ENCODE measurements around the gene TRIP6.

Gene TRIP6

DNA sequence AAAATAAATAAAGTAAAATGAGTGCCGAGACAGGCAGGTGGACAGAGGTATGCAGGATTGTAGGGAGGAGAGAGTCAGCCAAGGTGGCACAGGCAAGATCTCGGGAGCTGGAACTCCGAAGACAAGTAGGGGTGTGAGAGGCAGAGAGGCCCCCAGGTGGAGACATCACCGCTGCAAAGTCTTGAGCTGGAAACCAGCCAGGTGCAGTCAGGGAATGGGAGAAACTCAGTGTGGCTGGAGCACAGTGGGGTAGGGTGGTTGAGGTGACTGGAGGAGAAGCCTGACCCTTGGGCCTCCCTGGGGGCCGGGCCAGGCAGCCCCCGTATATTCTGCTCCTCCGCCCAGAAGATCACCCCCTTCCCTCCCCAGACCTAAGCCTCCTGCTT is 44.1 kb upstream of the TRIP6 start:
- TF ChIP-seq, protein P1, sequence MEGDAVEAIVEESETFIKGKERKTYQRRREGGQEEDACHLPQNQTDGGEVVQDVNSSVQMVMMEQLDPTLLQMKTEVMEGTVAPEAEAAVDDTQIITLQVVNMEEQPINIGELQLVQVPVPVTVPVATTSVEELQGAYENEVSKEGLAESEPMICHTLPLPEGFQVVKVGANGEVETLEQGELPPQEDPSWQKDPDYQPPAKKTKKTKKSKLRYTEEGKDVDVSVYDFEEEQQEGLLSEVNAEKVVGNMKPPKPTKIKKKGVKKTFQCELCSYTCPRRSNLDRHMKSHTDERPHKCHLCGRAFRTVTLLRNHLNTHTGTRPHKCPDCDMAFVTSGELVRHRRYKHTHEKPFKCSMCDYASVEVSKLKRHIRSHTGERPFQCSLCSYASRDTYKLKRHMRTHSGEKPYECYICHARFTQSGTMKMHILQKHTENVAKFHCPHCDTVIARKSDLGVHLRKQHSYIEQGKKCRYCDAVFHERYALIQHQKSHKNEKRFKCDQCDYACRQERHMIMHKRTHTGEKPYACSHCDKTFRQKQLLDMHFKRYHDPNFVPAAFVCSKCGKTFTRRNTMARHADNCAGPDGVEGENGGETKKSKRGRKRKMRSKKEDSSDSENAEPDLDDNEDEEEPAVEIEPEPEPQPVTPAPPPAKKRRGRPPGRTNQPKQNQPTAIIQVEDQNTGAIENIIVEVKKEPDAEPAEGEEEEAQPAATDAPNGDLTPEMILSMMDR (IDR thresholded peaks at IDR 0.05; ENCODE audit: insufficient read depth, low read length, missing control alignments) = no peak
- no peak for DNase-seq (ENCODE audit: low read depth, low spot score)
- no peak overlapping the region for H3K4me3 ChIP-seq (ENCODE audit: low read depth, low read length)
- CTCF ChIA-PET = interaction anchor here (1.1 to 7.3 kb wide), 4 partner anchors 8 to 131 kb away, joined by 3 to 53 read pairs (median 6); partner anchors contain the start of gene SLC12A9
- POLR2A ChIA-PET = no interaction called here

DNA sequence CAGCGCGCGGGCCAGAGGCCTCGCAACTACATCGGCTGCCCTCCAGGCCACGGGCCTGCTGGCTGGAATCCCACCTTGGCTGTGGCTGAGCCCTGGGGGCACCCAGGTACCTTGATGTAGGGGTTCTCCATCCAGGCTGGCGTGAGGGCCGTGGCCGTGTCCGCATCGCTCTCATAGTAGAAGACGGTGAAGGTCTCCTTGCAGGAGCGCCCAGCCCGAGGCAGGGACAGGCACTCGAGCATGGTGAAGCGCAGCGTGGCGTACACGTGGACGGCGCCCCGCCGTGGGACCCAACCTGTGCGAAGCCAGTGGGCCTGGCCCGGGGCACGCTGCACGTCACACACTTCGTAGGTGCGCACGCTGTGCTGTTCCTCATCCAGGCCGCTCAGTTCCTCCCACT is 43.7 kb upstream of the TRIP6 start:
- no peak overlapping the region for H3K4me3 ChIP-seq (ENCODE audit: low read depth, low read length)
- no peak for DNase-seq (ENCODE audit: low read depth, low spot score)
- ChIA-PET POLR2A (no interaction called here), CTCF (interaction anchor here (0.8 to 7.3 kb wide), 5 partner anchors 8 to 131 kb away, joined by 3 to 53 read pairs (median 3); partner anchors contain the start of gene SLC12A9)
- TF ChIP-seq, protein P1 (IDR thresholded peaks at IDR 0.05; ENCODE audit: insufficient read depth, low read length, missing control alignments) = no peak

DNA sequence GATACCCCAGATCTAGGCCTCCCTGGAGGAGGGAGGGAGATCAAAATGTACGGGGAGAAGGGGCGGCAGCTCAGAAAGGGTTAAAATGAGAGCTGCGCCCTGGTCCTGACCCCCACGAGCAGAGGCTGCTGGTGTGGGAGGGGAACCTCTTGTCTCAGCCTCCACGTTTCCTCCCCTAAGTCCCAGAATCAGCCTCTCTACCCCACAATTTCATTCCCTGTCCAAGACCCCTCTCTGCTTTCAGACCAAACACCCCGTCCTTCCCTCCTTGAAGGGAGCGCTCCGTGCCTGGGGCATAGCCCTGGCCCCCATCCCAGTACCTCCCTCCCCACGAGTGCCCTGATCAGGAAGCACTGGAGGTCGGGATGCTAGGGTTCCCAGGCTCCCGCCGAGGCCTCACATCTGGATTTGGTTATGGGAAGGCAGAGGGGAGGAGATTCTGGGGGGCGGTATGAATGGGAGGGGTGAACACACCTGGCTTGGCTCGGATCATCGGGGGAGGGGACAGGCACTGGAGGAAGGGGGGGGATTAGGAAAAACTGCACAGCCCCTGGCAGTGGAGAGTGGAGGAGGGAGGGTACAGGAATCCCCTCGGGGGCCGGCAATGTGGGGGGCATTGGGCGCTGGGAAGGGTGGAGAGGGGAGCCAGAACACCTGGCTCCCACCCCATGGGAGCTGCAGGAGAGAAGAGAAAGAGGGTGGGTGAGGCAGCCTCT is 42.5 kb upstream of the TRIP6 start:
- TF ChIP-seq, protein P1 (IDR thresholded peaks at IDR 0.05; ENCODE audit: insufficient read depth, low read length, missing control alignments) = no peak
- H3K4me3 ChIP-seq (ENCODE audit: low read depth, low read length) = peak overlapping the region; percentile 74
- ChIA-PET POLR2A (interaction anchor here (0.5 kb wide), 1 partner anchor 119 kb away, joined by 3 read pairs; the partner anchor contains the start of gene POP7), CTCF (interaction anchor here (0.6 to 7.3 kb wide), 4 partner anchors 8 to 120 kb away, joined by 3 to 53 read pairs (median 28); partner anchors contain the start of genes POP7 and SLC12A9)
- no peak for DNase-seq (ENCODE audit: low read depth, low spot score)

DNA sequence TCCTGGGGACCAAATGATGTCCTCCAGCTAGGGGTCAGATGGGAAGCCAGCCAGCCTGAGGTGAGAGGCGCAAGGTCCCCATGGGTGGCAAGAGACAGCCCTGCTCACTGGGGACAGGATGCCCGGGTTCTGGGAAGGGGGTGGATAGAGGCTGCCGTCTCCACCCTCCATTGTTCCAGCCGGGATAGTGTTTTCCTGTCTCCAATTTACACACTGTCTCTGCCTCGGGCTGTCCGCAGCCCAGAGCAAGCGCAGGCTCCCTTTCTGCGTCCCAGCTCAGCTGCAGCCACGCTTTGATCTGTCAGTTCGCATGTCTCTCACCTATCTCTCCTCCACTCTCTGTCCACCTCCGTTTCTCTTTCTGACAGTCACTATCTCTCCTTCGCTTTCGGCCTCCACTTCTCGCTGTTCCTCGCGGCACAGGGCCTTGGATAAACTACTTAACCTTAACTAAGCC is 41.9 kb upstream of the TRIP6 start:
- DNase-seq (ENCODE audit: low read depth, low spot score) = no peak
- TF ChIP-seq, protein P1 (IDR thresholded peaks at IDR 0.05; ENCODE audit: insufficient read depth, low read length, missing control alignments) = no peak
- POLR2A ChIA-PET = interaction anchor here (0.5 kb wide), 1 partner anchor 119 kb away, joined by 3 read pairs; the partner anchor contains the start of gene POP7
- CTCF ChIA-PET = interaction anchor here (0.7 to 7.3 kb wide), 7 partner anchors 9 to 120 kb away, joined by 3 to 53 read pairs (median 5); partner anchors contain the start of genes POP7 and SLC12A9
- peak overlapping the region; percentile 74 for H3K4me3 ChIP-seq (ENCODE audit: low read depth, low read length)

- TF ChIP-seq, protein P1 (IDR thresholded peaks at IDR 0.05; ENCODE audit: insufficient read depth, low read length, missing control alignments) = peak; percentile 43
- POLR2A ChIA-PET = no interaction called here
- CTCF ChIA-PET = interaction anchor here (0.7 to 7.3 kb wide), 8 partner anchors 10 to 121 kb away, joined by 3 to 53 read pairs (median 5); partner anchors contain the start of genes POP7 and SLC12A9
- H3K4me3 ChIP-seq (ENCODE audit: low read depth, low read length) = peak overlapping the region; percentile 74
- DNase-seq (ENCODE audit: low read depth, low spot score) = no peak
Observed at GRCh38 chr7:100825751-100826513, 41.3 kb upstream of the TRIP6 start.
